ENCODE data around the gene FST.
A peak's percentile ranks its signal among the peaks of the same experiment; 100 is the strongest.

FST gene

DNA sequence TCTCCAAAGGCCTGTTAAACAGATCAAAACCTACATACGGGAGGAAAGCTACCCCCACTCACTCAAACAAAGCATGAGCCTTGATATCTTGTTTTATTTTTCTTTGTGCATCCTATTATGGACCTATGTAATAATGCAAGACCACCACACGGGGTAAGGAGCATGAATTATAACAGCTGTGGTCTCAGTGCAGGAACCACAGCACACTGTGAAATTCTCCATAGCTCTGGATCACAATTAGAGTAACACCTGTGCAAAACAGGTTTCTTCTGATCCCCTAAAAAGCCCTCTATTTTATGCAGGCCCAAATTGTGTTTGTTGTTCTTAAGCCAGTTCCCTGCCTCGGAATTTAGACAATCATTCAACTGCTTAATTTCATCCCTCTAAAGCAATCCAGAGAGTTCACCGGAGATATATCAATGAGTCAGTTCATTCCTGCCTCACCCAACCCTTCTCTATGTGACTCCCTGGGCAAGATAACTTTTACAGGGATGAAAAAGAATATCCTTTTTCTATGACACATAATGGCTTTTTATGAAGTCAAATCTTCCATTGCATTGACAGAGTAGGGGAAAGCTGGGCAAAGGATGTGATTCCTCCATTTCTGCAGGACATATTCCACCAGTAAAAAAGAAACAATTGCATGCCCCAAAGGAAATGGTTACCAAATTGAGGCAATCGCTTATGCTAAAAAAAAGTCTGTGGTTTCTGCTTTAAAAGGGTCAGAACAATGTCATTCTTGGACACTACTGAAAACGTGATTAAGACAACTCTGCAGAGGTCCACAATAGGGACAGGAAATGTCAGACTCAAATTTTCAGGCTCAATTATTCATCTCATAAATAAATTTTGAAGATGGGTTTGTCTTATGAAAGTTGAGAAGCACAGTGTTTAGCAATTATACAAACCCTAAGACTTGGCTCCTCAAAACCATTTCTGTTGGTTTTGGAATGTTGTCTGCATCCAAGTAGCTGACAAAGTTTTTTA is 41.6 kb upstream of the FST start:
- no peak overlapping the region for H3K4me3 ChIP-seq (replicated peaks in 1 of 2; ENCODE audit: low read depth in 2 of 2, low read length in 2 of 2)
- DNase-seq (ENCODE audit: low read depth in 2 of 2): peak; percentile 38 to 49
- TF ChIP-seq, protein P1, sequence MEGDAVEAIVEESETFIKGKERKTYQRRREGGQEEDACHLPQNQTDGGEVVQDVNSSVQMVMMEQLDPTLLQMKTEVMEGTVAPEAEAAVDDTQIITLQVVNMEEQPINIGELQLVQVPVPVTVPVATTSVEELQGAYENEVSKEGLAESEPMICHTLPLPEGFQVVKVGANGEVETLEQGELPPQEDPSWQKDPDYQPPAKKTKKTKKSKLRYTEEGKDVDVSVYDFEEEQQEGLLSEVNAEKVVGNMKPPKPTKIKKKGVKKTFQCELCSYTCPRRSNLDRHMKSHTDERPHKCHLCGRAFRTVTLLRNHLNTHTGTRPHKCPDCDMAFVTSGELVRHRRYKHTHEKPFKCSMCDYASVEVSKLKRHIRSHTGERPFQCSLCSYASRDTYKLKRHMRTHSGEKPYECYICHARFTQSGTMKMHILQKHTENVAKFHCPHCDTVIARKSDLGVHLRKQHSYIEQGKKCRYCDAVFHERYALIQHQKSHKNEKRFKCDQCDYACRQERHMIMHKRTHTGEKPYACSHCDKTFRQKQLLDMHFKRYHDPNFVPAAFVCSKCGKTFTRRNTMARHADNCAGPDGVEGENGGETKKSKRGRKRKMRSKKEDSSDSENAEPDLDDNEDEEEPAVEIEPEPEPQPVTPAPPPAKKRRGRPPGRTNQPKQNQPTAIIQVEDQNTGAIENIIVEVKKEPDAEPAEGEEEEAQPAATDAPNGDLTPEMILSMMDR (IDR thresholded peaks at IDR 0.05; ENCODE audit: low read depth, low read length): no peak

DNA sequence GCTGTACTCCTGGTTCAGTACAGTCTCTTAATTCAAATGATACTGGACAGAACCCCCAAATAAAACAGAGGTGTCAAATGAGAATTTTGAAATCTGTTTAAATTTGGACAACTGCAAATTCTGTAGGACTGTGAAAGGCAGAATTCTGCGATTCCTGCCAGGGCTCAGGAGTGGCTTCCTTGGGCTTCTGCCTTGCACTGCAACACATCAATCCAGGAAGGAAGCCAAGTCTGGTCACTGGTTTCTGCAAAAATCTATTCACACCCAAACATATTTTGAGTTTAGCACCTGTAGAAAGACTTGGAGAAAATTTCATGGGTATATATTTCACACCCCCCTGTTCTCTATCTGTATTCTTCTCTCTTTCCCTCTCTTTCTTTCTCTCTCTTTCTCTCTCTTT is 37.5 kb upstream of the FST start:
- DNase-seq (ENCODE audit: low read depth in 2 of 2): no peak
- no peak overlapping the region for H3K4me3 ChIP-seq (replicated peaks in 1 of 2; ENCODE audit: low read depth in 2 of 2, low read length in 2 of 2)
- TF ChIP-seq, protein P1 (IDR thresholded peaks at IDR 0.05; ENCODE audit: low read depth, low read length): no peak

DNA sequence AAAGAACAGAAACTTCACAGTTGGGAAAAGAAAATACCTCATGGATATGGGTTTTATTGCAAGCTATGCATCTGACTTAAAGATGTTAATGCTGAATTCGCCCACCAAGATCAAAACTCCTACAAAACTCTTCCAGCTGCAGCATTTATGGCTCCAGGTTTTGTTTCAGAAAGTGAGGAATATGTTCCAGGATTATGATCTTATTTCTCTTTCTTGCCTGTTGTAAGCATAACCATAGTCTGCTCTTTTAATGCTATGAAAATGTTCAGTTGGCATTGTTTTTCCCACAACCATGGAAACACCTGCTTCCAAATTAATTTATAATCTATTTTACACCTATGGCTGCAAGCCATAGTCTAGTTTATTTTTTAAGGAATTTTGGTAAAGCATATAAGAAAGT is 34.9 kb upstream of the FST start:
- H3K4me3 ChIP-seq (replicated peaks in 1 of 2; ENCODE audit: low read depth in 2 of 2, low read length in 2 of 2): no peak overlapping the region
- DNase-seq (ENCODE audit: low read depth in 2 of 2): no peak

DNA sequence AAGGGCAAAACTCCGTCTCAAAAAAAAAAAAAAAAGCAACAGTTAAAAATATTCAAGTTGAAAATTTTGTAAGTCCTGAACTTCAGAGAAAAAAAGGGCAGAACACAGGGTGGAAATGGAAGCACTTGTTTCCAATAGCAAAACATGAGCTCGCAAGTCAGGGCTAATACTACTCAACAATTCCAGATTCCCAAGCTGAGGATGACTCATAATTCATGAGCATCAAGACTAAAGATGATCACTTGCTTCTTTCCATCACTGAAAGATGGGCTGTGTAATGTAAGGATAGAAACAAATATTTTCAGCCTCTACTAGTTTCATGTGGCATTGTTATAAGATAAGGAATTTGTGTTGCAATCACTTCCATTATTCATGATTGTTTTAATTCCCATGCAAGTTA is 33.5 kb upstream of the FST start:
- peak in 1 of 2 donors; percentile 10 for DNase-seq (ENCODE audit: low read depth in 2 of 2)
- TF ChIP-seq, protein P1 (IDR thresholded peaks at IDR 0.05; ENCODE audit: low read depth, low read length): no peak
- no peak overlapping the region for H3K4me3 ChIP-seq (replicated peaks in 1 of 2; ENCODE audit: low read depth in 2 of 2, low read length in 2 of 2)

More for the DNA sequence above, 34.9 kb upstream of the FST start:
- TF ChIP-seq, protein P1 (IDR thresholded peaks at IDR 0.05; ENCODE audit: low read depth, low read length): no peak

DNA sequence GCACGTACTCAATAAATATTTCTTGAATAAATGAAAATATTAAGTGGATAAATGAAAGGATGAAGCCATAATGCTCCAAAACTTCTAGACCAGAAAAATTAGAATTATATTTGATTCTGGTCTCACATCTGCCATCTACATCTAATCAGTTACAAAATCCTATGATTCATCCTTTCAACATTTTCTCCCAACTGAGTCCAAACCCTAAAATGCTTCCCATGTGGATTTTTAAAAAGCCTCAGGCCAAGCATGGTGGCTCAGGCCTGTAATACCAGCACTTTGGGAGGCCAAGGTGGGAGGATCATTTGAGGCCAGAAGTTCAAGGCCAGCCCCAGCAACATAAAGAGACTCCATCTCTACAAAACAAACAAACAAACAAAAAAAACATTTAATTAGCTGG is 31.6 kb upstream of the FST start:
- H3K4me3 ChIP-seq (replicated peaks in 1 of 2; ENCODE audit: low read depth in 2 of 2, low read length in 2 of 2): no peak overlapping the region
- no peak for DNase-seq (ENCODE audit: low read depth in 2 of 2)
- TF ChIP-seq, protein P1 (IDR thresholded peaks at IDR 0.05; ENCODE audit: low read depth, low read length): no peak

DNA sequence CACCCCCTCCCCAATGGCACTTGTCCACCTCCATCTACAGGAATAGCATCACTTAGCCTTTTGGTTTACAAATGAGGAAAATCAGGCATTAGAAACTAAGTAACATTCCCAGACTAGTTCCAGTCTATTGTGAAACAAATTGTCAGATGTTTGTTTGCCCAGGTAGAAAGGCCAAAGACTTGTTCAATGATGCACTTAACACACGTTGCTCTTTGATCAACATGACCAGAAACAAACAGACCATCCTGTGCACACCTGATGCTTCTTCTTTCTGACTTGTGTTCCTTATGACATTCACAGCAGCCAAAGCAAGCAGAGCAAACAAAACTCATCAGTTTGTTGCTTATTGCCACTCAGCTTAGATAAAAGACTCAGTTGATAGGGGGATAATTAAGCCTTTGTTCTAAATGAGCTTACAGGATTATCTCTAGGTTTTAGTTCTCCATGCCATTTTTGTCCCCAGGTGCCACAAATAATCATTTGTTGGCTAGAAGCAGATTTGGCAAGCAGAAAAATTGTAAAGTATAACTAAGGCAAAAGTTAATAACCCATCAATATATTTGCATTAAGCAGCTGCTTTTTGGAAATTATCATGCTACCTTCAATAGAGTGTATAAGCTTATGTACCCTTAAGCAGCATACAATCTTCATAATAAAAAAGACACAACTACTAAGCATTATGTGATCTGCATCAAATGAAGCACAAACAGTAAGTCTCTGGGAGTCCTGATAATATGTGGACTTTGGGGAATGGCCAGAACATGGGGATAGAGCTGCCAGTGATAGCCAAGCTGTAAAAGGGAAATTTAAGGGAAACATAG is 26.3 kb upstream of the FST start:
- DNase-seq (ENCODE audit: low read depth in 2 of 2): no peak
- TF ChIP-seq, protein P1 (IDR thresholded peaks at IDR 0.05; ENCODE audit: low read depth, low read length): no peak
- H3K4me3 ChIP-seq (replicated peaks in 1 of 2; ENCODE audit: low read depth in 2 of 2, low read length in 2 of 2): no peak overlapping the region

Measured in cardiac fibroblast (primary cell).